Coronary artery (tissue), 2 donors: Measurements from ENCODE around the gene HMGXB3.

Source experiments
- DNase-seq: peaks from one replicate; pipeline ENCODE4 v3.0.0-alpha.2; 2017; ENCODE audit warnings: low spot score
- H3K27ac ChIP-seq, 2 donors: fragments of 200-600 bp; sonication (generic); one replicate each; pipeline ENCODE4 v1.5.1; 2016 to 2019
- H3K4me3 ChIP-seq: fragments of 200-600 bp; sonication (generic); 2 replicates; pipeline ENCODE4 v1.5.1; 2016; ENCODE audit warnings: mild to moderate bottlenecking, moderate library complexity
- TF ChIP-seq, protein P1 (sequence below): fragments of 200-600 bp; sonication (generic); IDR thresholded peaks from one replicate; pipeline ENCODE4 v1.5.1; 2019; ENCODE audit warnings: antibody characterized with exemption

HMGXB3 gene

DNA sequence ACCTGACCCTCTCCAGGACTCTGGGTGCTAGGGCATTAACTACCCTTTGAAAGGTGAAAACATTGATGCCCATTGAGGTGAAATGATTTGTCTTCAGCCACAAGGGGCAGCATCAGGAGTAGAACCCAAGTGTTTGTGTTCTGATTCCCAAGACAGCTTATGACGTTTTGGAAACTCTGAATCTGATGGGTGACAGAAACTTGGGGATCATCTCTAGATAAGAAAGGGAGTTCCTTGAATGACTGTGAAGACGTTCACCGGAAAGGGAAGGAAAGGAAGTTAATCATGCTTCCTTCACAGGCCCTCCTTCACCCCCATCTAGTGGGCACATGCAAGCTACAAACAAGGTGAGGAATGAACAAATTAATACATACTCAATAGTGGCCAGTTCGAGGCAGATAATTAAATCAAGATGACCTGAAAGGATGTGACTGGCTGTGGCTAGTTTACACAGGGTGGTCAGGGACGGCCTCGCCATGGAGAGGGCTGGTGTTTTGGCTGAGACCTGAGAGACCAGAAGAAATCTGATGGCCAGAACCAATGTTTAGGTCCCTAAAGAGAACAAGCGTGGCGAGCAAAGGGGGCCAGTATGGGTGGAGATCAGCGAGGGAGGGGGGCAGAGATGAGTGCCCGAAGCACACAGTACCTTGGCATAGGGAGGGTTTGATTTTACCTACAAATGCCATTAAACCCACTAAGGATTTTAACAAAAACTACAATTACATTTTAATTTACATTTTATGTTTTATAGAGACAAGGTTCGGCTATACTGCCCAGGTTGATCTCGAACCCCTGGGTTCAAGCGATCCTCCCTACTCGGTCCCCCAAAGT lies 40.9 kb upstream of the HMGXB3 start:
- Histone ChIP-seq H3K4me3 (peak overlapping the region; percentile 88), H3K27ac (peak overlapping the region; percentile 83 to 91)
- DNase-seq = no peak
- TF ChIP-seq, protein P1, sequence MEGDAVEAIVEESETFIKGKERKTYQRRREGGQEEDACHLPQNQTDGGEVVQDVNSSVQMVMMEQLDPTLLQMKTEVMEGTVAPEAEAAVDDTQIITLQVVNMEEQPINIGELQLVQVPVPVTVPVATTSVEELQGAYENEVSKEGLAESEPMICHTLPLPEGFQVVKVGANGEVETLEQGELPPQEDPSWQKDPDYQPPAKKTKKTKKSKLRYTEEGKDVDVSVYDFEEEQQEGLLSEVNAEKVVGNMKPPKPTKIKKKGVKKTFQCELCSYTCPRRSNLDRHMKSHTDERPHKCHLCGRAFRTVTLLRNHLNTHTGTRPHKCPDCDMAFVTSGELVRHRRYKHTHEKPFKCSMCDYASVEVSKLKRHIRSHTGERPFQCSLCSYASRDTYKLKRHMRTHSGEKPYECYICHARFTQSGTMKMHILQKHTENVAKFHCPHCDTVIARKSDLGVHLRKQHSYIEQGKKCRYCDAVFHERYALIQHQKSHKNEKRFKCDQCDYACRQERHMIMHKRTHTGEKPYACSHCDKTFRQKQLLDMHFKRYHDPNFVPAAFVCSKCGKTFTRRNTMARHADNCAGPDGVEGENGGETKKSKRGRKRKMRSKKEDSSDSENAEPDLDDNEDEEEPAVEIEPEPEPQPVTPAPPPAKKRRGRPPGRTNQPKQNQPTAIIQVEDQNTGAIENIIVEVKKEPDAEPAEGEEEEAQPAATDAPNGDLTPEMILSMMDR = no peak

DNA sequence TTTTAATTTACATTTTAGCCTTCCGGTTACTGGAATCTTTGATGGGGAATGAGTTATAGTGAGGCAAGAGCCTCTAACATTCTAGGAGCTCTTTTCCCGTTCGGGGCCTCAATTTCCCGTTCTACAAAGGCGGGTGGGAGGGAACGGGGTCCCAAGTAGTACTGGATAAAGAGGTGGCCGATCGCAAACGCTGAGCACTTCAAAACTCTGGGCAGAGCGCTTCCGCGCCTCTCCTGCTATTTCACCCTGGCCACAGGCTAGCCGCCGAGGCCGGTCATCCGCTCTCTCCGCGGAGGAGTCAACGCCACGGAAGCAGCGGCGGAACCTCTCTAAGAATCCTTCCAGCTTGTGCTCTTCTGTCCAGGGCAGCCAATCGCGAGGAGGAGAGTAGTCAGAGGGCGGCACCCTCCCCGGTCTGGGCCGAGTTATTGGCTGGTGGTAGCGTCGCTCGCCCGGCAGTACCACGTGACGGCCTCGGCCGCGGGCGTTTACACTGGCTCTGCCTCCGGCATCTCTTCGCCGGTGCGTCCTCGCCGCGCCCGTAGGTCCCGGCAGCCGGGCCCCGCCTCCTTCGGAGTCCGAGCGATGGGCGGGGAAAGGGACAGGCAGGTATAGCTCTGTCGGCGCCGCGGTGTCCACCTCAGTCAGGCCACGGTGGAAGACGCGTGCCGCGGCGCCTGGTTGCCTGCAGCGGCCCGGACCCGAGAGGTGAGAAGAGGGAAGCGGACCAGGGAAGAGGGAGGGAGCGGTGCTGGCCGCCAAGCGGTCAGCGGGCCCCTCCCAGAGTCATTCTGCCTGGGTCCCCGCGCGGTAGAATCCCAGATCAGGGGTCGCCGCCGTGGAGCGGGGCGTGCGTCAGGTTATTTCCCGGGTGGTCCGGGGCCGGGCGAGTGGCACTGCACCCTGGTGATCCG lies 40.0 kb upstream of the HMGXB3 start, which contains the start of gene SLC26A2:
SLC26A2 (plus strand) TSS at position 487 of the 914 bp plus-strand sequence. CDS start 16,895 bp downstream, outside the sequence.
- DNase-seq = peak; percentile 99
- H3K27ac ChIP-seq = peak within 1 kb of the TSS; percentile 83 to 91
- H3K4me3 ChIP-seq = peak within 1 kb of the TSS; percentile 88
- TF ChIP-seq, protein P1 = no peak

DNA sequence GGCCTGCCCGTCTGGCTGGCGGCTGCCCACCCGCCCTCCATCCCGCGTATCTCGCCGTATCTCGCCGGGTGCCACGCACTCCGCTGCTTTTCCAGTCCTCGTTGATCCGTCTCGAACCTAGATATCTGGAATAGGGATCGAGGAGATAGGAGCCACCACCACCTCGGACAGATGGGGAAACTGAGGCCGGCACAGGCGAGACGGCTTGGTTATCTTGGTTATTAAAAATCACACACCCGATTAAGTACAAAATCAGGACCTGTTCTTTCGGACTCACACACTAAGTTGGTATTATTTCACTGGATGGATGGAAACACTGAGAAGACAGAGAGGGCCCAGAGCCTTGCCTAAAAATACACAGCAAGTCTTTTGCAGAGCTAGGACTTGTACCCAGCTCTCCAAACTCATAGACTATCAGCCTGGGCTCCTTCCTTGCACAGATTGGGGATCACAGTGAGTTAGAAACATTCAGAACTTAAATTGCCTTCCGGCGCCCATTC lies 39.3 kb upstream of the HMGXB3 start:
- TF ChIP-seq, protein P1 = no peak
- peak overlapping the region; percentile 88 for H3K4me3 ChIP-seq
- H3K27ac ChIP-seq = peak overlapping the region; percentile 83 to 91
- no peak for DNase-seq

DNA sequence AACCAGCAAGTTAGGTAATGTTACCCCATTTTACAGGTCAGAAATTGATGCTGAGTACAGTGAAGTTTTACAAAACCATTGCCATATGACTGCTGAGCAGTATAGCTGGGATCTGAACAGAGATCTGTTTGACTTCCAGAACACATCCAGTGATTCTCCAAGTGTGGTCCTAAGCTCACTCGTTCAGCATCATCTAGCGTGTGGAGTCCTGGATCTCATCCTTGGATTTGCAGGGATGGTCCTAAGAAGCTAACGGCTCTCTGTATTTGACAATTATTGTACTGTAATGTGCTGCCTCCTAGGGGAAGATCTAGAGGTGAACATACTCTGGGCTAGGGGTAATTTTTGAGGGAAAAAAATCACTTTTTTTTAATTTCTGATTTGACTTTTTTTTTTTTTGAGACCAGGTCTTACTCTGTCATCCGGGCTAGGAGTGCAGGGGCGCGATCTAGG lies 38.6 kb upstream of the HMGXB3 start:
- TF ChIP-seq, protein P1 = peak; percentile 29
- no peak for DNase-seq
- H3K27ac ChIP-seq = no peak overlapping the region
- no peak overlapping the region for H3K4me3 ChIP-seq

DNA sequence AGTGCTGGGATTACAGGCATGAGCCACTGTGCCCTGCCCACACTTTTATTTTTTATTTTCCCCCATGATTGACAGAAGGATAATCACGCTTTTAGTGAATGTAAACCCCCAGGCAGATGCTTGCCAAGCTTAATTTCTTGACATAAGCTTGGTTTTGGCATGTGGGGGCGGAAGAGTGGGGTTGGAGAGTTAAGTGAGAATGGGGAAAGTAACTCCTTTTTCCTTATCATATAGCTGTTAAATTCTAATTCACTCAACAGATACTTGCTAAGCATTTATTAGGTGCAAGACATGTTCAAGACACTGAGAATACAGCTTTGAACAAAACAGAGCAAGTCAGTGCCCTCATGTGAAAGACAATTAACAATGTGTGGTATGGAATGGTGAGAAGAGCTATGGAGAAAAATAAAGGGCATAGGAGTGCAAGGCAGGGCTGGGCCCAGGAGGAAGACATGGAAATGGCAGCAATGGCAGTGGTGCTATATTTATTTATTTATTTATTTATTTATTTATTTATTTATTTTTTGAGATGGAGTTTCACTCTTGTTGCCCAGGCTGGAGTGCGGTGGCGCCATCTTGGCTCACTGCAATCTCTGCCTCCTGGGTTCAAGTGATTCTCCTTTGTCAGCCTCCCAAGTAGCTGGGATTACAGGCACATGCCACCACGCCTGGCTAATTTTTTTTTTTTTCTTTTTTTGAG lies 37.8 kb upstream of the HMGXB3 start:
- DNase-seq = no peak
- Histone ChIP-seq H3K4me3 (no peak overlapping the region), H3K27ac (no peak overlapping the region)
- TF ChIP-seq, protein P1 = no peak

DNA sequence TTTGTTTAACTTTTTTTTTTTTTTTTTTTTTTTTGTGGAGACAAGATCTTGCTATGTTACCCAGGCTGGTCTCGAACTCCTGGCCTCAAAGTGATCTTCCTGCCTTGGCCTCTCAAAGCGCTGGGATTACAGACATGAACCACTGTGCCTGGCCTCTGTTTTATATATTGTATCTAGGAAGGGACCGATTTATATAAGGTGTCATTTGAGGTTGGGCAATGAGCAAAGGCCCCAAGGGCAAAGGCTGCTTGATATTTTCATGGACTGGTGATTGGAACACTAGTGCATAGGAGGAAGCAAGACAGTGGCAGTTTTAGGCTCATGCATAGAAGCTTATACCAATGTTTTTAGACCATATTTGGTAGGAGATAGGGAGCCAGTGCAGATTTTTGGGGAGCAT lies 36.8 kb upstream of the HMGXB3 start:
- TF ChIP-seq, protein P1 = no peak
- H3K4me3 ChIP-seq = no peak overlapping the region

More for the DNA sequence above, 36.8 kb upstream of the HMGXB3 start:
- DNase-seq = no peak
- no peak overlapping the region for H3K27ac ChIP-seq
